Measurements from ENCODE around the gene TMEM235.

TMEM235 gene

GRCh38 chr17:78289802-78290363 lies 58.5 kb downstream of the TMEM235 start (continued):
- TF ChIP-seq ZNF223 (tag by site-specific recombination; IDR thresholded peaks at IDR 0.05) (no peak), SALL2 (tag by site-specific recombination; IDR thresholded peaks at IDR 0.05; ENCODE audit: borderline replicate concordance) (peak; percentile 88; the same call in 1 of the 2 replicates), ZNF391 (tag by site-specific recombination; IDR thresholded peaks at IDR 0.05; ENCODE audit: borderline replicate concordance, low read depth) (peak; percentile 91; the same call in 1 of the 2 replicates), ZNF311 (tag by site-specific recombination; IDR thresholded peaks at IDR 0.05; ENCODE audit: borderline replicate concordance) (no peak), ZNF112 (tag by site-specific recombination; IDR thresholded peaks at IDR 0.05) (no peak), ZNF214 (tag by site-specific recombination; IDR thresholded peaks at IDR 0.05; ENCODE audit: borderline replicate concordance) (no peak), ZNF660 (tag by site-specific recombination; IDR thresholded peaks at IDR 0.05) (no peak), ZNF335 (tag by site-specific recombination; conservative IDR thresholded peaks at IDR 0.05) (peak; percentile 66), ZNF560 (tag by site-specific recombination; IDR thresholded peaks at IDR 0.05; ENCODE audit: borderline replicate concordance) (no peak), ZNF585B (tag by site-specific recombination; IDR thresholded peaks at IDR 0.05) (no peak), BCL11A (tag by site-specific recombination; IDR thresholded peaks at IDR 0.05; ENCODE audit: low read depth) (no peak), KLF7 (tag by site-specific recombination; IDR thresholded peaks at IDR 0.05; ENCODE audit: borderline replicate concordance) (no peak), ZNF2 (tag by site-specific recombination; IDR thresholded peaks at IDR 0.05) (peak; percentile 98), IKZF3 (tag by site-specific recombination; IDR thresholded peaks at IDR 0.05) (no peak), ZNF747 (tag by site-specific recombination; IDR thresholded peaks at IDR 0.05) (no peak), ZNF654 (tag by site-specific recombination; IDR thresholded peaks at IDR 0.05; ENCODE audit: low read depth) (peak; percentile 95), ZNF830 (tag by site-specific recombination; IDR thresholded peaks at IDR 0.05; ENCODE audit: low read depth) (no peak), ZNF600 (tag by site-specific recombination; IDR thresholded peaks at IDR 0.05) (no peak), ZNF157 (tag by site-specific recombination; IDR thresholded peaks at IDR 0.05) (0 out of 2 replicates have a peak, but pooled peaks have one; percentile 43), ZNF140 (tag by site-specific recombination; IDR thresholded peaks at IDR 0.05) (no peak), ZNF19 (tag by site-specific recombination; IDR thresholded peaks at IDR 0.05; ENCODE audit: low read depth) (no peak), ZBTB26 (tag by site-specific recombination; optimal IDR thresholded peaks at IDR 0.05) (peak; percentile 32), ZNF776 (tag by site-specific recombination; IDR thresholded peaks at IDR 0.05; ENCODE audit: borderline replicate concordance) (no peak), ZNF433 (tag by site-specific recombination; IDR thresholded peaks at IDR 0.05; ENCODE audit: low read depth) (no peak), ZFP41 (tag by site-specific recombination; IDR thresholded peaks at IDR 0.05; ENCODE audit: borderline replicate concordance) (no peak), HIC1 (tag by site-specific recombination; IDR thresholded peaks at IDR 0.05) (peak; percentile 57; the same call in 1 of the 2 replicates), ZNF549 (tag by site-specific recombination; IDR thresholded peaks at IDR 0.05) (no peak), ZNF23 (tag by site-specific recombination; IDR thresholded peaks at IDR 0.05; ENCODE audit: borderline replicate concordance) (no peak), ZNF645 (tag by site-specific recombination; IDR thresholded peaks at IDR 0.05) (0 out of 2 replicates have a peak, but pooled peaks have one; percentile 91)
- TF ChIP-seq, protein P1, sequence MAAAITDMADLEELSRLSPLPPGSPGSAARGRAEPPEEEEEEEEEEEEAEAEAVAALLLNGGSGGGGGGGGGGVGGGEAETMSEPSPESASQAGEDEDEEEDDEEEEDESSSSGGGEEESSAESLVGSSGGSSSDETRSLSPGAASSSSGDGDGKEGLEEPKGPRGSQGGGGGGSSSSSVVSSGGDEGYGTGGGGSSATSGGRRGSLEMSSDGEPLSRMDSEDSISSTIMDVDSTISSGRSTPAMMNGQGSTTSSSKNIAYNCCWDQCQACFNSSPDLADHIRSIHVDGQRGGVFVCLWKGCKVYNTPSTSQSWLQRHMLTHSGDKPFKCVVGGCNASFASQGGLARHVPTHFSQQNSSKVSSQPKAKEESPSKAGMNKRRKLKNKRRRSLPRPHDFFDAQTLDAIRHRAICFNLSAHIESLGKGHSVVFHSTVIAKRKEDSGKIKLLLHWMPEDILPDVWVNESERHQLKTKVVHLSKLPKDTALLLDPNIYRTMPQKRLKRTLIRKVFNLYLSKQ (tag by site-specific recombination; IDR thresholded peaks at IDR 0.05; ENCODE audit: borderline replicate concordance): no peak; the same call in 1 of the 2 replicates
- TF ChIP-seq, protein P2, sequence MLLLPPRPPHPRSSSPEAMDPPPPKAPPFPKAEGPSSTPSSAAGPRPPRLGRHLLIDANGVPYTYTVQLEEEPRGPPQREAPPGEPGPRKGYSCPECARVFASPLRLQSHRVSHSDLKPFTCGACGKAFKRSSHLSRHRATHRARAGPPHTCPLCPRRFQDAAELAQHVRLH (tag by site-specific recombination; IDR thresholded peaks at IDR 0.05): no peak

Data from HEK293 (cell line).